Neural cell (in vitro differentiated cells): ENCODE data around the gene SRP54. TPM values are rescaled to one million over a fixed set of nuclear protein-coding genes. Genes with fewer than 3 reads are reported as not detected.

Experiments used
- H2AFZ ChIP-seq: fragments of 200-600, 300-800 bp; sonication (generic), shearing (Covaris generic); 2 replicates; pipeline ENCODE4 v1.6.0; 2014; ENCODE audit warnings: low read depth, mild to moderate bottlenecking, antibody characterized with exemption, low read length, moderate library complexity
- H3F3A ChIP-seq: fragments of 200-600 bp; shearing (Covaris generic); 2 replicates; pipeline ENCODE4 v1.6.1; 2016; ENCODE audit warnings: mild to moderate bottlenecking, moderate library complexity, mixed read lengths, antibody characterized with exemption, low read length; ENCODE audit not compliant: insufficient read depth, poor library complexity, severe bottlenecking
- H3K27ac ChIP-seq: fragments of 200-600, 300-800 bp; sonication (generic), shearing (Covaris generic); 2 replicates; pipeline ENCODE4 v1.5.1; 2014; ENCODE audit warnings: mild to moderate bottlenecking, low read length, moderate library complexity
- H3K27me3 ChIP-seq: fragments of 300-800, 200-600 bp; sonication (generic), shearing (Covaris generic); 2 replicates; pipeline ENCODE4 v1.6.0; 2014; ENCODE audit warnings: mild to moderate bottlenecking, low read depth, low read length, moderate library complexity; ENCODE audit not compliant: insufficient read depth
- H3K36me3 ChIP-seq: fragments of 300-800, 200-600 bp; sonication (generic), shearing (Covaris generic); 2 replicates; pipeline ENCODE4 v1.5.1; 2014; ENCODE audit warnings: mild to moderate bottlenecking, antibody characterized with exemption, low read length, moderate library complexity; ENCODE audit not compliant: insufficient read depth
- H3K4me2 ChIP-seq: fragments of 300-800, 200-600 bp; sonication (generic), shearing (Covaris generic); 2 replicates; pipeline ENCODE4 v1.6.0; 2014; ENCODE audit warnings: mild to moderate bottlenecking, low read length
- H3K4me3 ChIP-seq: fragments of 300-800, 200-600 bp; sonication (generic), shearing (Covaris generic); 2 replicates; pipeline ENCODE4 v1.5.1; 2014; ENCODE audit warnings: mild to moderate bottlenecking, low read length, moderate library complexity
- H3K79me2 ChIP-seq: fragments of 200-600 bp; shearing (Covaris generic); replicated peaks from 2 replicates; pipeline ENCODE4 v1.6.0; 2014; ENCODE audit warnings: mild to moderate bottlenecking, low read length, moderate library complexity; ENCODE audit not compliant: insufficient read depth
- H3K9ac ChIP-seq: fragments of 300-800, 200-600 bp; sonication (generic), shearing (Covaris generic); 2 replicates; pipeline ENCODE4 v1.6.1; 2016; ENCODE audit warnings: mild to moderate bottlenecking, low read length, mixed read lengths
- H3K9me2 ChIP-seq: fragments of 200-600 bp; shearing (Covaris generic); 2 replicates; pipeline ENCODE4 v1.6.1; 2016; ENCODE audit warnings: mild to moderate bottlenecking, low read length, mixed read lengths; ENCODE audit not compliant: insufficient read depth
- H3K9me3 ChIP-seq: fragments of 200-600, 300-800 bp; sonication (generic), shearing (Covaris generic); 2 replicates; pipeline ENCODE4 v1.6.1; 2016; ENCODE audit warnings: mild to moderate bottlenecking, mixed run types, low read length, moderate library complexity, mixed read lengths
- H4K20me1 ChIP-seq: fragments of 200-600 bp; shearing (Covaris generic); 2 replicates; pipeline ENCODE4 v1.6.1; 2016; ENCODE audit warnings: mild to moderate bottlenecking, mixed run types; ENCODE audit not compliant: insufficient read depth
- EP300 ChIP-seq: fragments of 450-650 bp; conservative IDR thresholded peaks from 2 replicates; pipeline ENCODE4 v1.6.1; 2014; ENCODE audit warnings: antibody characterized with exemption, mild to moderate bottlenecking, moderate library complexity; ENCODE audit not compliant: poor library complexity, severe bottlenecking
- EZH2 ChIP-seq: fragments of 200-600, 300-800 bp; shearing (Covaris generic), sonication (generic); IDR thresholded peaks from 2 replicates; pipeline ENCODE4 v1.6.1; 2014; ENCODE audit warnings: antibody characterized with exemption, low read length, borderline replicate concordance, mild to moderate bottlenecking; ENCODE audit not compliant: insufficient read depth, poor library complexity, severe bottlenecking
- MXI1 ChIP-seq: fragments of 450-650 bp; conservative IDR thresholded peaks from 2 replicates; pipeline ENCODE4 v1.6.1; 2014; ENCODE audit warnings: antibody characterized with exemption, mild to moderate bottlenecking; ENCODE audit not compliant: poor library complexity, severe bottlenecking
- POLR2AphosphoS5 ChIP-seq: IDR thresholded peaks from 2 replicates; pipeline ENCODE4 v1.6.1; 2012
- RAD21 ChIP-seq: fragments of 450-650 bp; conservative IDR thresholded peaks from 2 replicates; pipeline ENCODE4 v1.6.1; 2014; ENCODE audit warnings: antibody characterized with exemption, mild to moderate bottlenecking, moderate library complexity
- SMC3 ChIP-seq: fragments of 450-650 bp; conservative IDR thresholded peaks from 2 replicates; pipeline ENCODE4 v1.6.1; 2014; ENCODE audit warnings: antibody characterized with exemption, mild to moderate bottlenecking, moderate library complexity; ENCODE audit not compliant: poor library complexity
- TAF1 ChIP-seq: IDR thresholded peaks from 2 replicates; pipeline ENCODE4 v1.6.1; 2012; ENCODE audit warnings: low read depth
- polyA plus RNA-seq: library from polyadenylated mRNA; depleted of rRNA; stranded (reverse); fragments of >200 nt; gene quantifications from 2 replicates; pipeline ENCODE4 v1.2.3, GENCODE V29; 2014
- TF ChIP-seq, protein P1 (sequence below): fragments of 450-650 bp; IDR thresholded peaks from 2 replicates; pipeline ENCODE4 v1.5.1; 2014; ENCODE audit warnings: antibody characterized with exemption, mild to moderate bottlenecking, moderate library complexity; ENCODE audit not compliant: poor library complexity, severe bottlenecking
- TF ChIP-seq, protein P2 (sequence below): IDR thresholded peaks from 2 replicates; pipeline ENCODE4 v1.6.1; 2012; ENCODE audit warnings: borderline replicate concordance

The SRP54 gene
- polyA plus RNA-seq, 1 donor from 2014 or later, result 110 TPM

GRCh38 chr14:34993426-34993825, 10.6 kb downstream of the SRP54 start:
- Histone ChIP-seq H3K27me3 (no peaks in the 10 kb centered on the region), H3K9me2 (no peaks in the 10 kb centered on the region), H3K79me2 (peaks cover 14% of the 10 kb centered on the region), H4K20me1 (no peaks in the 10 kb centered on the region), H3K4me3 (no peak overlapping the region), H3K36me3 (no peaks in the 10 kb centered on the region), H3K9me3 (no peaks in the 10 kb centered on the region), H3F3A (no peaks in the 10 kb centered on the region), H3K4me2 (no peak overlapping the region), H2AFZ (no peak overlapping the region), H3K9ac (no peak overlapping the region), H3K27ac (no peak overlapping the region)
- TF ChIP-seq SMC3 (no peak), TAF1 (no peak), MXI1 (no peak), EP300 (no peak), POLR2AphosphoS5 (no peak), EZH2 (no peak), RAD21 (no peak)
- TF ChIP-seq, protein P1, sequence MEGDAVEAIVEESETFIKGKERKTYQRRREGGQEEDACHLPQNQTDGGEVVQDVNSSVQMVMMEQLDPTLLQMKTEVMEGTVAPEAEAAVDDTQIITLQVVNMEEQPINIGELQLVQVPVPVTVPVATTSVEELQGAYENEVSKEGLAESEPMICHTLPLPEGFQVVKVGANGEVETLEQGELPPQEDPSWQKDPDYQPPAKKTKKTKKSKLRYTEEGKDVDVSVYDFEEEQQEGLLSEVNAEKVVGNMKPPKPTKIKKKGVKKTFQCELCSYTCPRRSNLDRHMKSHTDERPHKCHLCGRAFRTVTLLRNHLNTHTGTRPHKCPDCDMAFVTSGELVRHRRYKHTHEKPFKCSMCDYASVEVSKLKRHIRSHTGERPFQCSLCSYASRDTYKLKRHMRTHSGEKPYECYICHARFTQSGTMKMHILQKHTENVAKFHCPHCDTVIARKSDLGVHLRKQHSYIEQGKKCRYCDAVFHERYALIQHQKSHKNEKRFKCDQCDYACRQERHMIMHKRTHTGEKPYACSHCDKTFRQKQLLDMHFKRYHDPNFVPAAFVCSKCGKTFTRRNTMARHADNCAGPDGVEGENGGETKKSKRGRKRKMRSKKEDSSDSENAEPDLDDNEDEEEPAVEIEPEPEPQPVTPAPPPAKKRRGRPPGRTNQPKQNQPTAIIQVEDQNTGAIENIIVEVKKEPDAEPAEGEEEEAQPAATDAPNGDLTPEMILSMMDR, result no peak
- TF ChIP-seq, protein P2, sequence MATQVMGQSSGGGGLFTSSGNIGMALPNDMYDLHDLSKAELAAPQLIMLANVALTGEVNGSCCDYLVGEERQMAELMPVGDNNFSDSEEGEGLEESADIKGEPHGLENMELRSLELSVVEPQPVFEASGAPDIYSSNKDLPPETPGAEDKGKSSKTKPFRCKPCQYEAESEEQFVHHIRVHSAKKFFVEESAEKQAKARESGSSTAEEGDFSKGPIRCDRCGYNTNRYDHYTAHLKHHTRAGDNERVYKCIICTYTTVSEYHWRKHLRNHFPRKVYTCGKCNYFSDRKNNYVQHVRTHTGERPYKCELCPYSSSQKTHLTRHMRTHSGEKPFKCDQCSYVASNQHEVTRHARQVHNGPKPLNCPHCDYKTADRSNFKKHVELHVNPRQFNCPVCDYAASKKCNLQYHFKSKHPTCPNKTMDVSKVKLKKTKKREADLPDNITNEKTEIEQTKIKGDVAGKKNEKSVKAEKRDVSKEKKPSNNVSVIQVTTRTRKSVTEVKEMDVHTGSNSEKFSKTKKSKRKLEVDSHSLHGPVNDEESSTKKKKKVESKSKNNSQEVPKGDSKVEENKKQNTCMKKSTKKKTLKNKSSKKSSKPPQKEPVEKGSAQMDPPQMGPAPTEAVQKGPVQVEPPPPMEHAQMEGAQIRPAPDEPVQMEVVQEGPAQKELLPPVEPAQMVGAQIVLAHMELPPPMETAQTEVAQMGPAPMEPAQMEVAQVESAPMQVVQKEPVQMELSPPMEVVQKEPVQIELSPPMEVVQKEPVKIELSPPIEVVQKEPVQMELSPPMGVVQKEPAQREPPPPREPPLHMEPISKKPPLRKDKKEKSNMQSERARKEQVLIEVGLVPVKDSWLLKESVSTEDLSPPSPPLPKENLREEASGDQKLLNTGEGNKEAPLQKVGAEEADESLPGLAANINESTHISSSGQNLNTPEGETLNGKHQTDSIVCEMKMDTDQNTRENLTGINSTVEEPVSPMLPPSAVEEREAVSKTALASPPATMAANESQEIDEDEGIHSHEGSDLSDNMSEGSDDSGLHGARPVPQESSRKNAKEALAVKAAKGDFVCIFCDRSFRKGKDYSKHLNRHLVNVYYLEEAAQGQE, result no peak

DNA sequence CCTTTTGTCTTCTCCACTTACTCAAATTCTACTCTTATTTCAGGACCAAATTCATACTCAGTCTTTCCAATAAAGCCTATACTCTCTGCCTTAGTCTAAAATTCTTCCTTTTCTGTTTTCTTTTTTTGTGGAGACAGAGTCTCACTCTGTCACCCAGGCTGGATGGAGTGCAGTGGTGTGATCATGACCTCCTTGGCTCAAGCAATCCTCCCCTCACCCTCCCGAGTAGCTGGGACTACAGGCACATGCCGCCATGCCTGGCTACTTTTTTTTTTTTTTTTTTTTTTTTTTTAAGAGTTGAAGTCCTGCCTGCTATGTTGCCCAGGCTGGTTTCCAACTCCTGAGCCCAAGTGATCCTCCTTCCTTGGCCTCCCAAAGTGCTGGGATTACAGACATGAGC, 11.9 kb downstream of the SRP54 start:
- Histone ChIP-seq H4K20me1 (no peaks in the 10 kb centered on the region), H3K9me2 (no peaks in the 10 kb centered on the region), H3K36me3 (peaks cover 4% of the 10 kb centered on the region), H3F3A (no peaks in the 10 kb centered on the region), H3K27me3 (no peaks in the 10 kb centered on the region), H3K4me3 (no peak overlapping the region), H2AFZ (no peak overlapping the region), H3K9ac (no peak overlapping the region), H3K9me3 (no peaks in the 10 kb centered on the region), H3K27ac (no peak overlapping the region), H3K4me2 (no peak overlapping the region), H3K79me2 (peaks cover 5% of the 10 kb centered on the region)
- TF ChIP-seq POLR2AphosphoS5 (no peak), MXI1 (no peak), RAD21 (no peak), EZH2 (no peak), TAF1 (no peak), EP300 (no peak), SMC3 (no peak)
- TF ChIP-seq, protein P1, result no peak
- TF ChIP-seq, protein P2, result no peak
